OCI-LY1 (cell line): ENCODE measurements around the gene PEX10.

Experiments
- CTCF ChIP-seq: fragments of 200-600 bp; sonication (generic), shearing (Covaris generic); IDR thresholded peaks from 2 replicates; pipeline ENCODE4 v1.5.1; 2017; ENCODE audit warnings: mild to moderate bottlenecking, antibody characterized with exemption, low read length, moderate library complexity, mixed read lengths
- EZH2 ChIP-seq: fragments of 200-600 bp; sonication (generic), shearing (Covaris generic); IDR thresholded peaks from 2 replicates; pipeline ENCODE4 v1.8.0; 2017; ENCODE audit warnings: borderline replicate concordance, mixed run types, mild to moderate bottlenecking, antibody characterized with exemption, low read length, moderate library complexity, mixed read lengths

GRCh38 chr1:2356401-2356800 lies 56.0 kb downstream of the PEX10 start:
- TF ChIP-seq CTCF = no peak
- TF ChIP-seq EZH2 = no peak
